AG20443 (cell line): ENCODE results near the gene MTCH2.

Experiments
- DNase-seq: peaks from one replicate; pipeline ENCODE4 v3.0.0; 2012; ENCODE audit warnings: low spot score, mixed read lengths

MTCH2 gene

DNA sequence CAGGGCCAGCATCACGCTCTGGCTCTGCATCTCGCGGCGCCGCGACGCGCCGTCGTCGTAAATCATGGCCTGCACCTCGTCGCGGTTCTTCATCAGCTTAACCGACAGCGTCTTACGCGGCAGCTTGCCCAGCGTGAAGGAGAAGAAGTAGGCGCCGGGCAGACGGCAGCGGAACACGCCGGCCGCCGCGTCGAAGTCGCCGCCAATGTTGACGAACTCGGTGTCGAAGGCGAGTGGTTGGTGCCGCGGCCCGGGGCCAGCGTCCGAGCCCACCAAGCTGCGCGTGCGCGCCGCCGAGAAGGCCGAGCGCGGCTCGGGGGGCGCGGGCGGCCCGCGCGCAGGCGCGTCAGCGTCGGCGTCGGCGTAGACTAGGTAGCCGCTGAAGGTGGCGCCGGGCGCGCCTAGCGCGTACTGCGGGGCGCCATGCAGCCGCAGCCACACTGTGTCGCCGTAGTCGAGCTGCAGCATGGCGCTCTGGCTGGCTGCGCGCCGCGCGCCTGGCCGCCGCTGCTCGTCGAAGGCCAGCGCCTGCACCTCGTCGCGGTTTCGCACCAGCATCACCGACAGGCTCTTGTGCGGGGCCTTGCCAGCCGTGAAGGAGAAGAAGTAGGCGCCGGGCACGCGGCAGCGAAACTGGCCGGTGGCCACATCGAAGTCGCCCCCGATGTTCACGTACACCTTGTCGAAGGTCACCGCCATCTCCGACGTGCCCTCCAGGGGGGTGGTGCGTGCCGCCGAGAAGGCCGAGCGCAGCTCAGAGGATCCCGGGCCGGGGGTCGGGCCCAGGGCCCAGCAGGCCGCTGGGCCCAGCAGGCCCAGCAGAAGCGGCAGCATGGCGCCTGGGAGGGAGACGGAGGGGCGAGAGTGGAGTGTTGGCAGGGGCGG lies 52.1 kb downstream of the MTCH2 start:
- no peak for DNase-seq

DNA sequence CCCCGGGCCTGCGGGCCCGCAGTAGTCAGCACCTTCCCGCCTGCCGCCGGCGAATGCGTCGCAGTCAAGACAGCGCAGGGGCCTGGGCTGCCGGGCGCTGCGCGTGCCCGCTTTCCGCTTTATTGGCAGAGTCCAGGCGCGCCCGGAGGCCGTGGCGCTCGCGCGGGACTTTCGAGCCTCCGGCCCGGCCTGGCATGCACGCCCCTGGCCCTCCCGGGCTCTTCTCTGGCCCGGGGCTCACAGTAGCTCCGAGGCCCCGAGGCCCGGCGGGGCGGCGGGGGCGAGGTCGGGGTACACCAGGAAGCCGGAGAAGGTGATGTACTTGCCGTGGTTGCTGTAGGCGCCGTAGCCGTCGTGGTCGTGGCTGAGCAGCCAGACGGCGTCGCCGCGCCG lies 52.8 kb downstream of the MTCH2 start:
- no peak for DNase-seq

DNA sequence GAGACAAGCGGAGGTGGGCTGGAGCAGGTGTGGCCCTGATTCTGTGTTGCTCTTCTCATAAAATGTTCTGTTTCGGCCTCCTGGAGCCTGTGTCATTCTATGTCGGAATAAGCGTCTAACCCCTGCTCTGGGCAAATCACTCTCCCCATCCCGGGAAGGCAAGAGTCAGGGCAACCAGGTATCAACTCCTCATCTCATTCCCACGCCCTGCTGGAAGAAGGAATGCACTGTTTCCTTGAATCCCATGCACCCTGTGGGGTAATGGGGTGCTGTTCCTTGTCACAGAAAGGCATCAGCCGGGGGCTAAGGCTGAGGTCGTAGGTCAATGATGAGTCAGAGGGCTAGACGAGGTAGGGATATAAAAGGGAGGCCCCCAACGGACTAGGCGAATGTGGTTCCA lies 53.2 kb downstream of the MTCH2 start:
- DNase-seq: no peak

DNA sequence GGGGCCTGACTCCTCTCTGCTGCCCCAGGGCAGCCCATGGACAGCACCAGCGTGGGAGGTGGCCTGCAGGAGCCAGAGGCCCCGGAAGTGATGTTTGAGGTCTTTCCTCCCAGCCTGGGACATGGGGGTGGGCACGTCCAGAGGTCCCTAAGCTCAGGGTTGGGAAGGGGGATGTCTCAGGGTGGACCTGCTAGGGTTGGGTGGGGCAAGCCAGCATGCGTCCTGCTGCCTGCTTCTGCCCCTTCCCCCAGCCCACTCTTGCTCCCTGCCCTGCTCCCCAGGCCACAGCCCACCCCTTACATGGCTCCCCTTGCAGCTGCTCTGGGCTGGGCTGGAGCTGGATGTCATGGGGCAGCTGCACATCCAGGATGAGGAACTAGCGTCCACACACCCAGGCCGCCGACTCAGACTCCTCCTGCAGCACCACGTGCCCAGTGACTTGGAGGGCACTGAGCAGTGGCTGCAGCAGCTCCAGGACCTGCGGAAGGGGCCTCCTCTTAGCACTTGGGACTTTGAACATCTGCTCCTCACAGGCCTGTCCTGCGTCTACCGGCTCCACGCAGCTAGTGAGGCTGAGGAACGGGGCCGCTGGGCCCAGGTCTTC lies 54.5 kb downstream of the MTCH2 start:
- no peak for DNase-seq

DNA sequence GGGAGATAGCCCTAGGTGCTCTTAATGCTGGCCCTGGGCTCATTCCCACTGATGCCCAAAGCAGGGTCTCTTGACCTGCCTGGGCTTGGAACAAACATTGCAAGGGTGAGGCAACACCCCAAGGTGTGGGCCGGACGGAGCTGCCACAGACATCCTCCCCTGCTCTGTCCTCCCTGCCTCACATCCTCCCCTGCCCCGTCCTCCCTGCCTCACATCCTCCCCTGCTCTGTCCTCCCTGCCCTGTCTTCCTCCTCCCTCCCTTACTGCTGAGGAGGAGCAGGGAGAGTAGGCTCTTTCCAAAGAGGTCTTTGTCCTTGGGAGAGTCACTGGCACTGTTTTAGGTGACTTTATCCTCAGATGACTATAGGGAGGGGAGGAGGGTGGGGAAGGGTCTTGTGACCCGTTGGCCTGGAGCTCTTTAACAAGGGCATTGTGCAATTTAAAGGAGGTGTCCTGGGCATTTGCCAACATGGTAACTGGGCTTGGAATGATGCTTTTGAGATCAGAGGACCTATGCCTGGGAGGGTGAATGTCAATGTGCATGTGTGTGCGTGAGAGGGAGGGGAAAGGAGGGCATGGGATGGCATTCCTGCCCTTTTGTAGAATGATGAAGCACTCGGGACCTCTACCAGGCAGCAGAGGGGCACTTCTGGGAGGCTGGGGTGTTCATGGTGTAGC lies 55.2 kb downstream of the MTCH2 start:
- no peak for DNase-seq

DNA sequence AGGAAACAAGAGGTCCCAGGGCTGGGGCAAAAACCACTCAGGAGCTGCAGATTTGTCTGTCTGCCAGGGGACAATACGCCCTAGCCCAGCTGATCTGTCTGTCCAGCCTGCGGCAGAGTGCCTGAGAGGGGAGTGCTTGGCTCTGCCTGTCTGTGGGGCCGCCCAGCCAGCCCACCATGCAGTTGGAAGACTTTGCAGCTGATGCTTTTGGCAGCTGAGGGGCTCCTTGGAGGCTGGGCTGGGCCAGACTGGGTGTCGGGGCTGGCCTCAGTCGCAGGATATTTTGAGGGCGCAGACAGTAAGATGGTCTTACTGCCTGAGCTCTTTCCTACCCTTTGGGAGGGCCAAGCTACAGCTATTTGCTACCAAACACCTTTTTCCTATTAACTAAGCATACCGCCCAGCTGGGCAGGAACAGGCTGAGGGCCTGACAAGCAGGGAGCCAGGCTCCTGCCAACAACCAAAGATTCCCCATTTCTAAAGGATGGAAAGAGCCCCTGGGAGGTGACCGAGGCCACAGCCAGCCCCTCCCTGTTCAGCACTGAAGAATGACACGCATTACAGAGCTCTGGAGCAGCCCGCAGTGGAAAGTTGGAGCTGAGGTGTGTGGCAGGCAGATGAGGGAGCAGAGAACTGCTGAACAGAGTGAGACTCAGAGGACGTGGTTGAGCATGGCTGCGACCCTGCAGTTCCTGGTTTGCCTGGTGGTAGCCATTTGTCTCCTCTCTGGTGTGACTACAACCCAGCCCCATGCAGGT lies 56.1 kb downstream of the MTCH2 start, which contains the start of gene FAM180B:
FAM180B (plus strand) TSS at position 581 of the 758 bp plus-strand sequence; CDS start at position 672, 91 bp downstream.
- DNase-seq: peak; percentile 55

DNA sequence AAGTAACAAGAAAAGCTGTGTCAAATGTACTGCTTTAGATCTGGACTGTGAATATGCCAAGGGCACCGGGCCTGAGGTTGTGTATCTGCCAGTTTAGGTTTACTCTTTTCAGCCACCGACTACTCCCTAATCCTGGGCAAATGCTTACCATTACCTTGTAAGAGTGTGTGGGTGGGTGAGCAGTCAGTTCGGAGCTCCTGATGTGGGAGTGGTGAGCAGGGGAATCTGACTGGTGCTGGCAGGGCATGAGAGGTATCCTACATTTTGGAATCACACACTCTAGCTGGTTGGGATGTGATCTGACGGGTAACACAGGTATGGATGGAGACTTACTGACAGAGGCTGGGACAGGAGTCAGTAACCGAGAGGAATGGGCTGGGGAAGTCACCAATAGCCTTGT lies 58.5 kb downstream of the MTCH2 start:
- DNase-seq: no peak

DNA sequence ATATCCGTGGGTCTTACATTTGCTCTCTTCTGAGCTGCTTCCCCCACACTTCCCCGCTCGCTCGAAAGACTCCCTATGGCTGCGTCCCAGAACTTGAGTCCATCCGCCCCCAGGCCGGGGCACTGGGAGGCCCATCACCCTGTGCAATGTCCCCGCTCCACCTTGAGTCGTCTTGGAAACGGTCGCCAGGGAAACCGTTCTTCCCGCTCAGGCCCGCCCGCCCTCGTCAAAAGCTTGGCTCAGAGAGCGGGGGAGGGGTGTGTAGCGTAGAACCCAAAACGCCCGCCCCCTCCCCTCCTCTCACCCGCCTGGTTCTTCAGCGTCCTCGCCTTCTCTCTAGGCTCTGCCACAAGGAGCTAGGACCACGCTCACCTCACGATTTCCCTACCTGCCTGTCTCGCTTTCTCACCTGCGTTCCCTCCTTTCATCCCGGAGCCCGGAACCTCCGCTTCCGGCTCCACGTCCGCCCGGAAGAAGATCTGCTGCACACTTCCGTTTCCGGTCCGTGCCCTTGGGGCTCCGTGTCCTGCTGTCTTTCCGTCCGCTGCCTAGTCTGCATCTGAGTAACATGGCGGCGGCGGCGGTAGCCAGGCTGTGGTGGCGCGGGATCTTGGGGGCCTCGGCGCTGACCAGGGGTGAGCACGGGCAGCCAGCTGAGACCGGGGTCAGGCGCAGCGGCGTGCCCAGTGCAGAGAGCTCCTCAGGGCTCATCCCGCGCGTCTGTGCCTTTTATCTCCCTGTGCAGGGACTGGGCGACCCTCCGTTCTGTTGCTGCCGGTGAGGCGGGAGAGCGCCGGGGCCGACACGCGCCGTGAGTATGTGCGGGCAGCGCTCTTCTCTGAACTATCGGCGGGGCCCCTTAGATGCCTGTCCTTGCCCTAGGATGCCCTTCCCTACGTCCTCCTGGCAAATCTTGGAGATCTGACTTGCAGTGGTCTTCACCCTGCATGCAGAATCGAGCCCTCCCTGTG lies 63.5 kb downstream of the MTCH2 start, which contains the start of the genes KBTBD4 and NDUFS3:
KBTBD4 (minus strand) TSS at position 447 of the 971 bp plus-strand sequence; CDS start at position 428, 19 bp downstream.
NDUFS3 (plus strand) TSS at position 551 of the 971 bp plus-strand sequence; CDS start at position 569, 18 bp downstream.
- DNase-seq: peak; percentile 95

DNA sequence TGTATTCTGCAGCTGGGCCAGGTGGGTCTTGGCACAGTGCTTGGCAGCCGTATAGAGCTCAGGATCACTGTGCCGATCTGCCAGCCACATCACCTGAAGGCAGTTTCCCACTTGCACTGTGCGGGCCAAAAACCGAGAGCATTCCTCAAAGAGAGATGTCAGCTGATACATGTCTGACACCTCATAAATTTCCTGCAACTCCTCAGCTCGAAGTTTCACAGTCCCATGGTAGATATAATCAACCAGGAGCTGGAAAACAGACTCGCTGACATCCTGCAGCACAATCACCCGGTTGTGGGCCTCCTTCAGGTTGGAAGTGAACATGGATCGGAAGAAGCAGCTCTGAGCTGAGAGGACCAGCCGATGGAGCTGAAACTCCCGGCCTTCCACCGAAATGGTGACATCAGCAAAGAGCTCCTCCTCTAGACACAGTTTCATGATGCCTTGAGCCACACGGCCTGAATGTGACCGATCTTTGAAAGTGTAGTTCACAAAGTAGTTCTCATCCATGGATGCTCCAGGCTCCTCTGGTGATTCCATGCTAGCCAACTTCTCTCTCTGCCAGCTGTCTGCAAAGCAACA lies 64.8 kb downstream of the MTCH2 start:
- DNase-seq: no peak

DNA sequence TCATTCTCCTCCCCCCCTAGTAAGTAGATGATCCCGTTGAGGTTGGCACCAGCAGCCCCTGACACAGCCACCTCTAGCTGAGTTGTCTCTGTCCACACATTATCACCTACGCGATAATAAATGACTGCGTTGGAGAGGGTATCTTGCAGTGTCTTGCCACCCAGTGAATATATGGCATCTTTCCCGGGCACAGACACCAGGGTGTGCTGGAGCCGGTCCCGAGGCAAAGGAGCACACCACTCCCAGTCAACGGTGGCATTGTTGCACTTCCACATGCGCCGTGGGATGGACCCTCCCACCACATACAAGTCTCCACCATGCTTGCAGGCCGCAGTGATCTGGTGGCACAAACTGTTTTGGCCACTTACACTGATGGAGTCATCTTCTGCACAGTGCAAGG lies 69.0 kb downstream of the MTCH2 start:
- no peak for DNase-seq

DNA sequence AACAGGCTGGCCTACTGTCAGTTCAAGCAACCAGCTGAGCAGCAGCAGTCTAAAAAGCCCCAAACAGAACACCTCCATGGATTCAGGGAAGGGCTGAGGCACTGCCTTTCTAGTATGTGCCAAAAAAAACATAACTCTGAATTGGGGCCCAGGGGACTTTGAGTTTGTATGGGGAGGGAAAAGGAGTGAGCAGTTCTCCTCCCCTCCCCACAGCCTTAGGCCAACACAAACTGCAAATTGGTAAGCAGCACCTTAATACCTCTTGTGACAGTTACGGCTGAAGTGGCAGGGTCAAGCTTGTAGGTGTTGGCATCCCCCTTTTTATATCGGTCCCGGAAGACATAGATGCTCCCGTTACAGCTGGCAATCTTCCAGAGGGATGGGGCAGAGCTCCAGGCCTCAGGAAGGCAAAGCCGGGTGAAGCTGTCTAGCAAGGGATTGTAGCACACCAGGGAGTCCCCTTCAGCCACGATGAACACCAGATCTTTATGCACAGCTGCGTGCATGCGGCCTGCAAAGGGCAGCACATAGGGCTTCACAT lies 69.6 kb downstream of the MTCH2 start:
- DNase-seq: no peak

DNA sequence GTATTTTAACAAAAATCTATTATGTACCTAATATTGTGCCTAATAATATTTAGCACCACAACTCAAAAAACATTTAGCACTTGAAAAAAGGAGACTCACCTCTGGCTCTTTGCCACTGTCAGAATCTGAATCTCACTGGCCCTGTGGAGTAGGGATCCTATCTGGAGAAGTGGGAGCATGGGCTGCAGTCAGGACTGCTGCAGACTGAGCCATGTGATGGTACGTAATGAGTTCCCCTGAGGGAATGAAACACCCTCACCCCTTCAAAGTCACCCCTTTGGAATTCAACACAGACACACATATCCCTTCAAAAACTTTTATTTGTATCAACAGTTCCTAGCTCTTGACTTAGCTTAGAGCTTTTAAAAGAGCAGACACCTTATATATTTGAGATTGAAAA lies 70.5 kb downstream of the MTCH2 start:
- no peak for DNase-seq

DNA sequence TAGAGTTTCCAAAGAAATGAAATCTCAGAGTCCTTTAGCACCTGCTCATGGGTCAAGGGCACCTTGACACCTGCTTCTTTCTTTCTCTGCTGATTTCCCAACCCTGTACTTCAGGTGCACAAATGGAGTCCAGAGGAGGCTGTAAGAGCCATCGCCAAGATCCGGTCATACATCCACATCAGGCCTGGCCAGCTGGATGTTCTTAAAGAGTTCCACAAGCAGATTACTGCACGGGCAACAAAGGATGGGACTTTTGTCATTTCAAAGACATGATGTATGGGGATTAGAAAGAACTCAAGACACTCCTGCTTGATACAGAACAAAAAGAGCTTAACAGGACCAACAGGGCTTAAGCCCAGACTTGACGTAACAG lies 71.0 kb downstream of the MTCH2 start:
- DNase-seq: no peak

DNA sequence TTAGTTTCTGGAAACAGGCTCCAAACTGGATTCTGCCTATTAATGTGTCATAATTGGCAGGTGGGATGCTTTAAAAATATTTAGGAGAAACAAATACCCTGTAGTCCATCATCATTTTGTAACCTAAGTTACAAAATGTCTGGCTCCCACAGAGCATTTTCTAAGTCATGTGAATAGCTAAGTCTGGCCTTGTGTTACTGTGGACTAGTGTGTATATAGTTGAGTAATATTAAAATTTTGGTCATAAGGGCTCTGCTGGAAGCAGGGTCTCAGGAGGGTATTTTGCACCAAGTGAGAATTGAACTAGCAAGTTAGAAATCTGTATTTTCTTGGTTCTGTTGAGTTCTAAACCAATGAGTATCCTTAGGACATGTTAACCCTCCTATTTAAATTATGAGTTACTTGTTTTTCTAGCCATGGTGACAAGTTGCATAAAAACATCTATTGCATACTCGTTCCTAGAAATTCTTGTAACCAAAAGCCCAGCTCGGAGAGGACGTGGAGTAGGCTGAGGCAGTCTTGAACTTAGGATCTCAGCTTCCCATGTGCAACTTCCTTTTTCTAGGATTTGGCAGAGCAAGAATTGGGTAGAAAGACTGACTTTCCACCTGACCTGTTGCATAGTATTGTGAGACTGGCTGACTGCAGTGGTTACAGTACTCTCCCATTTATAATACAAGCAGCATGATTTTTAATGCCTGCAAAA lies 71.6 kb downstream of the MTCH2 start:
- DNase-seq: no peak

DNA sequence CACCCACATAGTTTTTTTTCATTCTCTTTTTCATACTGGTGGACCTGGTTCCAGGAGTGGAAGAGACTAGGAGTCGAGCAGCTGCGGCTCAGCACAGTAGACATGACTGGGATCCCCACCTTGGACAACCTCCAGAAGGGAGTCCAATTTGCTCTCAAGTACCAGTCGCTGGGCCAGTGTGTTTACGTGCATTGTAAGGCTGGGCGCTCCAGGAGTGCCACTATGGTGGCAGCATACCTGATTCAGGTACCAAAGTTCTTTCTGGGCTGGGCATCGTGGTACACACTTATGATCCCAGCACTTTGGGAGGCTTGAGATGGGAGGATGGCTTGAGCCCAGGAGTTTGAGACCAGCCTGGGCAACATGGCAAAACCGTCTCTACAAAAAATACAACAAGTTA lies 72.7 kb downstream of the MTCH2 start:
- DNase-seq: no peak
